GM18951 (cell line): Measurements from ENCODE around the gene ASB6.
"Not testable (repeated sequence)": the region's sequence is repeated elsewhere in the genome, so short reads cannot be mapped to it uniquely, and the experiment has no call there.

Experiments used
- POLR2A ChIP-seq: IDR thresholded peaks from 4 replicates; pipeline ENCODE4 v1.6.1; 2011; ENCODE audit warnings: mild to moderate bottlenecking; ENCODE audit not compliant: insufficient read length, insufficient read depth; ENCODE audit errors: extremely low read depth
- in situ Hi-C: fragments of 300-500 bp; cut with MboI; formaldehyde crosslinking; loops from one replicate; pipeline ENCODE4 v1.12.0; 2022; ENCODE audit warnings: low sequenced_read_pairs, mixed read lengths, inconsistent platforms; ENCODE audit not compliant: unreplicated experiment

ASB6 gene

GRCh38 chr9:129675620-129676019, 33.7 kb upstream of the ASB6 start:
- in situ Hi-C loops = no loop called here

GRCh38 chr9:129674229-129674628, 32.3 kb upstream of the ASB6 start:
- in situ Hi-C loops = no loop called here
- no peak for TF ChIP-seq POLR2A

More at GRCh38 chr9:129675620-129676019, 33.7 kb upstream of the ASB6 start:
- no peak for TF ChIP-seq POLR2A

GRCh38 chr9:129673602-129674001, 31.7 kb upstream of the ASB6 start:
- no peak for TF ChIP-seq POLR2A
- in situ Hi-C loops = no loop called here

- TF ChIP-seq POLR2A = no peak
- in situ Hi-C loops = no loop called here
These were observed 30.8 kb upstream of the ASB6 start for GRCh38 chr9:129672702-129673101.

- TF ChIP-seq POLR2A = no peak
- in situ Hi-C loops = no loop called here
These were observed 29.6 kb upstream of the ASB6 start for GRCh38 chr9:129671519-129671918.

GRCh38 chr9:129671065-129671464, 29.1 kb upstream of the ASB6 start:
- in situ Hi-C loops = no loop called here
- TF ChIP-seq POLR2A = no peak

GRCh38 chr9:129669946-129670345, 28.0 kb upstream of the ASB6 start:
- in situ Hi-C loops = no loop called here
- TF ChIP-seq POLR2A = no peak

GRCh38 chr9:129669141-129669718, 27.3 kb upstream of the ASB6 start:
- in situ Hi-C loops = no loop called here
- no peak for TF ChIP-seq POLR2A

- in situ Hi-C loops = no loop called here
- TF ChIP-seq POLR2A = no peak
These were observed 25.9 kb upstream of the ASB6 start for GRCh38 chr9:129667850-129668249.

GRCh38 chr9:129667378-129667777, 25.4 kb upstream of the ASB6 start:
- in situ Hi-C loops = no loop called here
- TF ChIP-seq POLR2A = no peak

GRCh38 chr9:129666575-129666974, 24.6 kb upstream of the ASB6 start:
- TF ChIP-seq POLR2A = no peak
- in situ Hi-C loops = no loop called here

GRCh38 chr9:129665814-129666520, 24.0 kb upstream of the ASB6 start:
- TF ChIP-seq POLR2A = no peak
- in situ Hi-C loops = no loop called here

- in situ Hi-C loops = no loop called here
These were observed 23.4 kb upstream of the ASB6 start, which contains the start of gene PRRX2 for GRCh38 chr9:129665389-129665775. Gene PRRX2 (plus strand): TSS chr9:129665647. CDS start chr9:129665868, 221 bp downstream.

GRCh38 chr9:129664746-129665388, 22.9 kb upstream of the ASB6 start:
- in situ Hi-C loops = no loop called here
- no peak for TF ChIP-seq POLR2A

More at GRCh38 chr9:129665389-129665775, 23.4 kb upstream of the ASB6 start, which contains the start of gene PRRX2:
- no peak for TF ChIP-seq POLR2A

GRCh38 chr9:129662239-129662638, 20.3 kb upstream of the ASB6 start:
- in situ Hi-C loops = not testable (repeated sequence)
